ENCODE results near the gene IKBKE.

GRCh38 chr1:206441336-206441967 lies 28.8 kb upstream of the IKBKE start:
- TF ChIP-seq CTCF (IDR thresholded peaks at IDR 0.05) = no peak
- TF ChIP-seq EP300 (IDR thresholded peaks at IDR 0.05) = no peak
- no peak for TF ChIP-seq POLR2AphosphoS5 (IDR thresholded peaks at IDR 0.05)
- no peak for TF ChIP-seq POLR2A (IDR thresholded peaks at IDR 0.05)
